Measurements from ENCODE around the gene KRR1.
"Not testable (repeated sequence)": the region's sequence is repeated elsewhere in the genome, so short reads cannot be mapped to it uniquely, and the experiment has no call there.

The KRR1 gene

DNA sequence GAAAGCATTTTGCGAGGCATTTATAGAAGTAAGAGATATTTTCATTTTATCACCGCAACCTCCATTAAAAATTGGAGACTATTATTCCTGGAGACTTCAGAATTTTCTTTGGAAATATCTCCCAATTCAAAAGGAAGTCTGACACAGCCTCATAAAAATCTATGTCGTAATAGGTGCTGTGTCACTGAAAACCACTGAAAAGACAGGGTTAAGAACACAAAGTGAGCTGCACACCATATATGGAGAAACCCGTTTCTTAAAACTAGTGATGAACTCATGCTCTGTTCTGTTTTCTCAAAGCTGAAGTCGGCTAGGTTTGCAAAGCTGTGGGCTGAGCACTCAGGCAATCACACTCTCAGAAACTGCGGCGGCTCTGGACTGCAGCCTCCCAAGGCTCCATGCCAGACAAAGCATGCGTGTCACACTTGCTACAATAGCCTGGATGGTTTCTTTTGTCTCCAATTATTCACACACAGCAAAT lies 30.9 kb downstream of the KRR1 start, which contains the start of gene GLIPR1:
Gene GLIPR1 (plus strand): TSS at position 287 of the 481 bp plus-strand sequence. CDS start 126 bp downstream, at position 413.
- Histone ChIP-seq H3K27me3 (ENCODE audit: control insufficient read depth, insufficient read depth, low read length, poor library complexity, severe bottlenecking) (no peaks in the 10 kb centered on the region), H3K4me1 (ENCODE audit: control insufficient read depth, insufficient read depth, low read length) (no peaks in the 10 kb centered on the region), H3K36me3 (ENCODE audit: control insufficient read depth, insufficient read depth, low read length) (no peaks in the 10 kb centered on the region), H3K27ac (ENCODE audit: insufficient read depth, low read depth, low read length, poor library complexity, severe bottlenecking) (no peak within 1 kb of the TSS), H3K4me3 (ENCODE audit: insufficient read depth, low read depth, low read length) (no peak within 1 kb of the TSS), H3K9me3 (ENCODE audit: control insufficient read depth, low read length) (no peaks in the 10 kb centered on the region)
- 70 to 81% methylated on average over 6 to 8 of the region's 8 CpGs for WGBS, 2 experiments

DNA sequence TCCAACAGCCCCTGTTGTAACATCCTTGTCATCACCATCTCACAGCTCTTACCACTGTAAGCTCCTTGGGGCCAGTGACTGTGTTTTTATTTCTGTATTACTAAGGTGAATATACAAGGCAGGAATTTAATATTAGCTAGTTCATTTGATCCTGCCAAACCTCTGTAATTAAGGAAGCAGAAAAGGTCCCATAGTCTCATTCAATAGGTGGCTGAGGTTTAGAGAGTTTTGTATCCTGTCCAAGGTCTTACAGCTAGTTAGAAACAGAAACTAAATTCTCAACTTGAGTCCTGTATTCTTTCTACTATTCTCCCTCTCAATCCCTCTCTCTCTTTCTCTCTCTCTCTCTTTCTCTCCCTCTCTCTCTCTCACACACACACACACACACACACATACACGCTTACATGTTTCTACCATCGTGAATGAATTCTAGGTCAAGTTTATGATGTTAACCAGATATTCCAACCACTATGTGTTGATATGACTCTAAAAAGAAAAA lies 31.4 kb downstream of the KRR1 start:
- H3K27me3 ChIP-seq (ENCODE audit: control insufficient read depth, insufficient read depth, low read length, poor library complexity, severe bottlenecking): no peaks in the 10 kb centered on the region
- H3K4me1 ChIP-seq (ENCODE audit: control insufficient read depth, insufficient read depth, low read length): no peaks in the 10 kb centered on the region
- H3K27ac ChIP-seq (ENCODE audit: insufficient read depth, low read depth, low read length, poor library complexity, severe bottlenecking): no peak overlapping the region
- no peaks in the 10 kb centered on the region for H3K9me3 ChIP-seq (ENCODE audit: control insufficient read depth, low read length)
- no CpG with 5 or more reads among the region's 2 CpGs for WGBS, 2 experiments
- no peaks in the 10 kb centered on the region for H3K36me3 ChIP-seq (ENCODE audit: control insufficient read depth, insufficient read depth, low read length)
- H3K4me3 ChIP-seq (ENCODE audit: insufficient read depth, low read depth, low read length): no peak overlapping the region

DNA sequence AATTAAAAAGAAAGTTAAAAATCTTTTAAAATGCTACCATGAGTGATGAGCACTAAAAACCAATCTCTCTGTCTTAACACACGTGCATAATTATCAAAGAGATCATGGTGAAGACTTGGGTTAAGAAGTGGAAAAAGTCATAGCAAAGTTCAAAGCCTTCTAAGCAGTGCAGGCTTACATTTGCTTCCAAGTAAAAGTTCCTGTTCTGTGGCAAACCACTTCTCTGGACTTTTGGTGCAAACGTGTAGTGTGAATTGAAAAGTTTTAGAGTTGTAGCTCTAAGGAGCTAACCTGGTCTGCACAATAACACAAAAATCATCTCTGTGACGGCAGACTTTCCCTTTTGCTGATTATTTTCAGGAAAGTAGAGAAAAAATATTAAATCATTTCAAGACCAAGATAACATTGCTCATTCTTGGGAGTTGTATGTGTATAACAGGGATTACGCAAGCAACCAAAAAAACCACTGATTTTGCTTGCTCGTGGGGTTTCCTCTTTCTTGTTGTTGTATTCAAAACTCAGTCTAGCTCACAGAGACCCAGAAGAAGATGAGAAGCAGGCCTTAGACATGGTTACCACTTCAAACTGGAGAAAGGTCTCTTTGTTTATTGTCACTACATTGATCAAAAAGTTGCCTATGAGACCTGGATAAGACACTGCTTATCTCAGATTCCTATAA lies 33.2 kb downstream of the KRR1 start:
- H3K27ac ChIP-seq (ENCODE audit: insufficient read depth, low read depth, low read length, poor library complexity, severe bottlenecking): no peak overlapping the region
- no peaks in the 10 kb centered on the region for H3K9me3 ChIP-seq (ENCODE audit: control insufficient read depth, low read length)
- no peak overlapping the region for H3K4me3 ChIP-seq (ENCODE audit: insufficient read depth, low read depth, low read length)
- 90 to 97% methylated on average over 4 to 5 of the region's 5 CpGs for WGBS, 2 experiments
- no peaks in the 10 kb centered on the region for H3K4me1 ChIP-seq (ENCODE audit: control insufficient read depth, insufficient read depth, low read length)
- no peaks in the 10 kb centered on the region for H3K36me3 ChIP-seq (ENCODE audit: control insufficient read depth, insufficient read depth, low read length)
- H3K27me3 ChIP-seq (ENCODE audit: control insufficient read depth, insufficient read depth, low read length, poor library complexity, severe bottlenecking): no peaks in the 10 kb centered on the region

DNA sequence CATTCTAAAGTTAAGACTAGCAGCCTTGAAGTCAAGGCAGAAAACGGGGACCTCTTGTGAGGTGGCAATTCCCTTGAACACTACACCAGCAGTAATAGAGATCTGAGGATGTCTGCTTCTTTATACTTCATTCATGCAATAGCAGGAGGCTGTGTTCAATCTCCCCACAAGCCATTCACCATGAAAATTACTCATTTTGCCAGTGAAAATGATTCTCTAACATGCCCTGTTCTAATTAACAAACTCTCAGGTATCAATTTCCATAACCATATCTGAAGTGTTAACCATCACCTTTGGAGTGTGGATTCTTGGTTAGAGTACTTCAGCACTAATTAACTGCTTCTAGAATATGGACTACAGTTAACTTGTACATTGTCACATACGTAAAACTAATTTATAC lies 34.3 kb downstream of the KRR1 start:
- Histone ChIP-seq H3K4me3 (ENCODE audit: insufficient read depth, low read depth, low read length) (no peak overlapping the region), H3K4me1 (ENCODE audit: control insufficient read depth, insufficient read depth, low read length) (no peaks in the 10 kb centered on the region), H3K36me3 (ENCODE audit: control insufficient read depth, insufficient read depth, low read length) (no peaks in the 10 kb centered on the region), H3K9me3 (ENCODE audit: control insufficient read depth, low read length) (no peaks in the 10 kb centered on the region), H3K27ac (ENCODE audit: insufficient read depth, low read depth, low read length, poor library complexity, severe bottlenecking) (no peak overlapping the region), H3K27me3 (ENCODE audit: control insufficient read depth, insufficient read depth, low read length, poor library complexity, severe bottlenecking) (no peaks in the 10 kb centered on the region)
- 81 to 93% methylated on average over 2 of the region's 2 CpGs for WGBS, 2 experiments

DNA sequence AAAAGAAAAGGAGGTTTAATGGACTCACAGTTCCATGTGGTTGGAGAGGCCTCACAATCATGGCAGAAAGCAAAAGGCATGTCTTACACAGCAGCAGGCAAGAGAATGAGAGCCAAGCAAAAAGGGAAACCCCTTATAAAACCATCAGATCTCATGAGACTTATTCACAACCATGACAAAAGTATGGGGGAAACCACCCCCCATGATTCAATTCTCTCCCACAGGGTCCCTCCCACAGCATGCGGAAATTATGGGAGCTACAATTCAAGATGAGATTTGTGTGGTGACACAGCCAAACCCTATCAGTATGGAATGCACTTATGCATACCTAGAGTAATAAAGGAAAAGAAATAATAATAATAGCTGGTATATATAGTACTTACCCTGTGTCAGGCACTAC lies 35.3 kb downstream of the KRR1 start:
- WGBS, 2 experiments: 100% methylated on average over 1 of the region's 1 CpG; no CpG with 5 or more reads in 1 of the 2 experiments
- Histone ChIP-seq H3K4me1 (ENCODE audit: control insufficient read depth, insufficient read depth, low read length) (no peaks in the 10 kb centered on the region), H3K4me3 (ENCODE audit: insufficient read depth, low read depth, low read length) (no peak overlapping the region), H3K27me3 (ENCODE audit: control insufficient read depth, insufficient read depth, low read length, poor library complexity, severe bottlenecking) (no peaks in the 10 kb centered on the region), H3K27ac (ENCODE audit: insufficient read depth, low read depth, low read length, poor library complexity, severe bottlenecking) (no peak overlapping the region), H3K36me3 (ENCODE audit: control insufficient read depth, insufficient read depth, low read length) (no peaks in the 10 kb centered on the region), H3K9me3 (ENCODE audit: control insufficient read depth, low read length) (no peaks in the 10 kb centered on the region)

DNA sequence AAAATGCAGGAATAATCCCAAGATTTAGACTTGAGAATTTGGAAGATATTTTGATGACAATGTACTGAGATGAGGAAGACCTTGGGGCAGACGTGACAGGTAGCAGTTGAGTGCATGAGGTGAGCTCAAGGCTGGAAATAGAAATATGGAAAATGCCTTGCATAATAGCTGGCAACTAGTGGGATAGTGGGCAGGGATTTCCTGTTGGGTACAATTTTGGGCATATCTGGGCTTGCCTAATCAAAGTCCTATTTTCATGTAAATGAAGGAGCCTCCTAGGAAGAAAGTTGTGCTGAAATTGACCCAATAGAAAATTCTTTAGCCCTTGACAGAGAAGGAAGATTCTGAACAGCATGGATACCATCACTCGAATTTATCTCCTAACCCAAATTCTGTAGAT lies 37.3 kb downstream of the KRR1 start:
- 88 to 89% methylated on average over 2 of the region's 2 CpGs for WGBS, 2 experiments
- H3K36me3 ChIP-seq (ENCODE audit: control insufficient read depth, insufficient read depth, low read length): no peaks in the 10 kb centered on the region
- H3K27me3 ChIP-seq (ENCODE audit: control insufficient read depth, insufficient read depth, low read length, poor library complexity, severe bottlenecking): no peaks in the 10 kb centered on the region
- H3K9me3 ChIP-seq (ENCODE audit: control insufficient read depth, low read length): no peaks in the 10 kb centered on the region
- H3K4me1 ChIP-seq (ENCODE audit: control insufficient read depth, insufficient read depth, low read length): no peaks in the 10 kb centered on the region
- no peak overlapping the region for H3K4me3 ChIP-seq (ENCODE audit: insufficient read depth, low read depth, low read length)
- H3K27ac ChIP-seq (ENCODE audit: insufficient read depth, low read depth, low read length, poor library complexity, severe bottlenecking): no peak overlapping the region

DNA sequence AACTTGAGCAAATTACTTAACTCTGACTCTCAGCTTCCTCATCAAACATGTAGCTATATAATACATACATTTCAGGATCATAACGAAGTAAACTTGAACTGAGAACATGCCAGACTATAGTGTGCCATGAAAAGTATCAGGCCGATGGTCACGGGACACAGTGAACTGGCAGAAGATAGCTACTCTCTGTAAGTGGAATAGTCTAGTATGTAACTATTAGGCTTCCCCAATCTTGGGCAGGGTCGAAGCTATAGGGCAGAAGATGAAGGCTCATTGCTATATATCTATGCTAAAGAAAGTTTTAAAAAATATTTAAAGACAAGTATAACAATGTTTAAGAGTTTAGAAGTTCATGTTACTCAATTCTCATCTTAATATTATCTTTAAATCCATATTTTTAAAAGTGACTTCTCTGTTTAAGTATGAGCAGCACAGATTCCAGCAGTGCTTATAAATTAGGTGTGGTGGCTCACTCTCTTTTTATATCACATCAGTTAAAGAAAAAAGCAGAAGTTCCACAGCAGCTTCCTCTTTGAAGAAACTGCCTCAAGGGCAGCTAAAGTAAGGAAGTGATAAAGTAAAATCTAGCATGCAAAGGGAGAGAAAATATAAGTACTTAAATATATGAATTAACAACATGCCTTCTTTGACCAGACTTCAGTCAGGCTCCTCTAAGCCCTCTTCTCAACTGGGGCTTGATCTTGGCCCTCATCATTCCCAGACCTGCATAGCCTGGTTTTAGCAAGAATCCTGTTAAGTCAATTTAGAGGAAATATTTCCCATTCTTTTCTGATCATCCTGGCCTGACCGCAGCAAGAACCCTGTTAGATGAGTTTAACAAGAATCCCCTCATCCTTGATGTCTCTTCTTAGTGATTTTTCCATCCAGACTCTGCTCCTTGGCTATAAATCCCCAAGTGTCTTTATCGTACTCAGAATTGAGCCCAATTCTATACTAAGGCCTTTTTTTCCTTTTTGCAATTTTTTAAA lies 39.2 kb downstream of the KRR1 start:
- Histone ChIP-seq H3K27me3 (ENCODE audit: control insufficient read depth, insufficient read depth, low read length, poor library complexity, severe bottlenecking) (no peaks in the 10 kb centered on the region), H3K36me3 (ENCODE audit: control insufficient read depth, insufficient read depth, low read length) (no peaks in the 10 kb centered on the region), H3K9me3 (ENCODE audit: control insufficient read depth, low read length) (no peaks in the 10 kb centered on the region), H3K4me1 (ENCODE audit: control insufficient read depth, insufficient read depth, low read length) (no peaks in the 10 kb centered on the region), H3K27ac (ENCODE audit: insufficient read depth, low read depth, low read length, poor library complexity, severe bottlenecking) (no peak overlapping the region), H3K4me3 (ENCODE audit: insufficient read depth, low read depth, low read length) (no peak overlapping the region)
- 94 to 99% methylated on average over 5 of the region's 6 CpGs for WGBS, 2 experiments

DNA sequence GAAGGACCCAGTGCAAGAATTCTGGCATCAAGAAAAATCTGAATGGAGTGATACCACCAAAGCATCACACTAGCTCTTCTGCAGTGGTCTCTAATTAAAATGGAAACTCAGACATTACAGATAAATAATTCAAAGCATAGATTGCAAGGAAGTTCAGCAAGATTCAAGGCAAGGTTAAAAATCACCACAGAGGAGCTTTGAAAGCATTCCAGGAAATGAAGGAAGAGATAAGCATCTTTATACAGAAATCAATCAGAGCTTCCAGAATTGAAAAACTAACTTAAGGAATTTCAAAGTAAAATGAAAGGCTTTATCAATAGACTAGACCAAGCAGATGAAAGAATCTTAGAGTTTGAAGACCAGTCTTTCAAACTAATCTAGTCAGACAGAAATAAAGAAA lies 51.2 kb downstream of the KRR1 start:
- H3K9me3 ChIP-seq (ENCODE audit: control insufficient read depth, low read length): no peaks in the 10 kb centered on the region

DNA sequence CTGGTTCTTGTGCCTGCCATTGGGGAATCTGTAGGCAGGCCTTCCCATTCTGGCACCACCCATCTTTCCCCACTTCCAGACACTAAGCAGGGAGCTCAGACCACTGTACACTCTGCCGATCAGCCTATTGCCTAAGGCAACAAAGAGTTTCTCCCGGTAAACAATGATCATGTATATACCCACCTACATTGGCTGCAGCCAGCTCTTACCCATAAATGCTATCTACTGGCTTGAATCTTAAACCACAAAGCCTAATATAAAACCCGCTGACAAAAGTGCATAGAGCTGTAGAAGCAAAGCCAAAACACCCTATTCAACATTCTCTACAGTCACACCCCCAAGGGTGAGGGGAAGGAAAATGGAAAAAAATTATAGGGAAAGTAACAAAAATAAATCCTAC lies 51.7 kb downstream of the KRR1 start:
- H3K36me3 ChIP-seq (ENCODE audit: control insufficient read depth, insufficient read depth, low read length): no peaks in the 10 kb centered on the region
- 86 to 91% methylated on average over 2 to 3 of the region's 3 CpGs for WGBS, 2 experiments
- H3K27me3 ChIP-seq (ENCODE audit: control insufficient read depth, insufficient read depth, low read length, poor library complexity, severe bottlenecking): no peaks in the 10 kb centered on the region
- no peaks in the 10 kb centered on the region for H3K9me3 ChIP-seq (ENCODE audit: control insufficient read depth, low read length)
- H3K4me3 ChIP-seq (ENCODE audit: insufficient read depth, low read depth, low read length): no peak overlapping the region
- H3K4me1 ChIP-seq (ENCODE audit: control insufficient read depth, insufficient read depth, low read length): no peaks in the 10 kb centered on the region
- no peak overlapping the region for H3K27ac ChIP-seq (ENCODE audit: insufficient read depth, low read depth, low read length, poor library complexity, severe bottlenecking)

More for the DNA sequence above, 51.2 kb downstream of the KRR1 start:
- no peaks in the 10 kb centered on the region for H3K36me3 ChIP-seq (ENCODE audit: control insufficient read depth, insufficient read depth, low read length)
- no peak overlapping the region for H3K27ac ChIP-seq (ENCODE audit: insufficient read depth, low read depth, low read length, poor library complexity, severe bottlenecking)
- H3K4me3 ChIP-seq (ENCODE audit: insufficient read depth, low read depth, low read length): no peak overlapping the region
- H3K4me1 ChIP-seq (ENCODE audit: control insufficient read depth, insufficient read depth, low read length): no peaks in the 10 kb centered on the region
- no peaks in the 10 kb centered on the region for H3K27me3 ChIP-seq (ENCODE audit: control insufficient read depth, insufficient read depth, low read length, poor library complexity, severe bottlenecking)

DNA sequence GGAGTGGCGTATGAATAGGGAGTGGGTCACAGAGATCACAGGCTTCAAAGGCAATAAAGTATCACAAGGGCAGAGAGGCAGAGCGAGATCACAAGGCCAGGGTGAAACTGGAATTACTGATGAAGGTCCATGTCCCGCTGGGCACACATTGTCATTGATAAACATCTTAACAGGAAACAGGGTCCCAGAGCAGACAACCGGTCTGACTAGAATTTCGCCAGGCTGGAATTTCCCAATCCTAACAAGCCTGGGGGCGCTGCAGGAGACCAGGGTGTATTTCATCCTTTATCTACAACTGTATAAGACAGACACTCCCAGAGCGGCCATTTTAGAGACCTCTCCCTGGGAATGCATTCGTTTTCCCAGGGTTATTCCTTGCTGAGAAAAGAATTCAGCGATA lies 53.5 kb downstream of the KRR1 start:
- not testable (repeated sequence) for H3K4me1 ChIP-seq (ENCODE audit: control insufficient read depth, insufficient read depth, low read length); H3K36me3 ChIP-seq (ENCODE audit: control insufficient read depth, insufficient read depth, low read length); H3K27me3 ChIP-seq (ENCODE audit: control insufficient read depth, insufficient read depth, low read length, poor library complexity, severe bottlenecking); H3K4me3 ChIP-seq (ENCODE audit: insufficient read depth, low read depth, low read length); H3K9me3 ChIP-seq (ENCODE audit: control insufficient read depth, low read length); H3K27ac ChIP-seq (ENCODE audit: insufficient read depth, low read depth, low read length, poor library complexity, severe bottlenecking)
- WGBS, 2 experiments: 89 to 91% methylated on average over 9 of the region's 9 CpGs

Measured in ectodermal cell (in vitro differentiated cells).